Liver (tissue), 9 donors: Measurements from ENCODE around the gene RAB11FIP5. TPM values are rescaled to one million over a fixed set of nuclear protein-coding genes. Genes with fewer than 3 reads are reported as not detected.

ENCODE experiments used
- DNase-seq: peaks from one replicate; pipeline ENCODE4 v3.0.0-alpha.2; 2017; ENCODE audit warnings: low spot score
- H3K27ac ChIP-seq, 2 donors: one replicate each; pipeline ENCODE4 v1.7.0; 2013; ENCODE audit warnings: inconsistent platforms in 2 of 2, low read length in 2 of 2, control low read depth in 1 of 2, low read depth in 1 of 2, mild to moderate bottlenecking in 1 of 2
- H3K27me3 ChIP-seq, 4 donors: one replicate each; pipeline versions ENCODE4 v1.6.1 to v1.7.0; 2013; ENCODE audit warnings: low read length in 3 of 4, inconsistent platforms in 1 of 4, mild to moderate bottlenecking in 1 of 4, moderate library complexity in 1 of 4; ENCODE audit not compliant: control insufficient read depth in 4 of 4, insufficient read depth in 4 of 4
- H3K36me3 ChIP-seq, 4 donors: one replicate each; pipeline versions ENCODE4 v1.6.1 to v1.7.0; 2013; ENCODE audit warnings: low read length in 3 of 4, mild to moderate bottlenecking in 3 of 4, low read depth in 1 of 4, moderate library complexity in 1 of 4; ENCODE audit not compliant: control insufficient read depth in 4 of 4, insufficient read depth in 3 of 4
- H3K4me1 ChIP-seq, 4 donors: one replicate each; pipeline versions ENCODE4 v1.6.1 to v1.7.0; 2013; ENCODE audit warnings: low read length in 3 of 4, mild to moderate bottlenecking in 3 of 4, moderate library complexity in 1 of 4; ENCODE audit not compliant: control insufficient read depth in 4 of 4, insufficient read depth in 4 of 4
- H3K4me3 ChIP-seq, 3 donors: one replicate each; pipeline versions ENCODE4 v1.6.1 to v1.7.0; 2013; ENCODE audit warnings: low read length in 3 of 3, control low read depth in 1 of 3, low read depth in 1 of 3, mild to moderate bottlenecking in 1 of 3
- H3K9ac ChIP-seq, 2 donors: one replicate each; pipeline ENCODE4 v1.7.0; 2013; ENCODE audit warnings: low read length in 2 of 2, mild to moderate bottlenecking in 2 of 2, moderate library complexity in 2 of 2, control low read depth in 1 of 2, low read depth in 1 of 2
- H3K9me3 ChIP-seq, 4 donors: one replicate each; pipeline versions ENCODE4 v1.6.1 to v1.7.0; 2013; ENCODE audit warnings: low read length in 3 of 4; ENCODE audit not compliant: control insufficient read depth in 4 of 4
- EGR1 ChIP-seq, 2 donors: IDR thresholded peaks; 2 replicates each; pipeline ENCODE4 v1.6.1; 2016 to 2018; ENCODE audit warnings: antibody characterized with exemption in 2 of 2, low read depth in 2 of 2
- FOXA1 ChIP-seq: IDR thresholded peaks from 2 replicates; pipeline ENCODE4 v1.6.1; 2016; ENCODE audit warnings: antibody characterized with exemption
- FOXA2 ChIP-seq: IDR thresholded peaks from 2 replicates; pipeline ENCODE4 v1.6.1; 2016; ENCODE audit warnings: antibody characterized with exemption
- GABPA ChIP-seq, 2 donors: IDR thresholded peaks in 1 of 2; conservative IDR thresholded peaks in 1 of 2; 2 replicates each; pipeline ENCODE4 v1.6.1; 2016; ENCODE audit warnings: antibody characterized with exemption in 2 of 2, mild to moderate bottlenecking in 1 of 2, moderate library complexity in 1 of 2
- HNF4A ChIP-seq, 2 donors: conservative IDR thresholded peaks; 2 replicates each; pipeline ENCODE4 v1.6.1; 2016; ENCODE audit warnings: antibody characterized with exemption in 2 of 2, mild to moderate bottlenecking in 2 of 2
- HNF4G ChIP-seq: IDR thresholded peaks from 2 replicates; pipeline ENCODE4 v1.6.1; 2016; ENCODE audit warnings: antibody characterized with exemption
- JUND ChIP-seq, 2 donors: IDR thresholded peaks; 2 replicates each; pipeline ENCODE4 v1.6.1; 2016; ENCODE audit warnings: antibody characterized with exemption in 2 of 2
- NR2F2 ChIP-seq: IDR thresholded peaks from 2 replicates; pipeline ENCODE4 v1.6.1; 2016; ENCODE audit warnings: antibody characterized with exemption
- RAD21 ChIP-seq, 2 donors: IDR thresholded peaks; 2 replicates each; pipeline ENCODE4 v1.6.1; 2016; ENCODE audit warnings: antibody characterized with exemption in 2 of 2, mild to moderate bottlenecking in 2 of 2
- RXRA ChIP-seq, 2 donors: IDR thresholded peaks; 2 replicates each; pipeline ENCODE4 v1.6.1; 2017 to 2018; ENCODE audit warnings: antibody characterized with exemption in 2 of 2, mild to moderate bottlenecking in 1 of 2
- SP1 ChIP-seq: IDR thresholded peaks from 2 replicates; pipeline ENCODE4 v1.6.1; 2018; ENCODE audit warnings: antibody characterized with exemption, mild to moderate bottlenecking
- TAF1 ChIP-seq: conservative IDR thresholded peaks from 2 replicates; pipeline ENCODE4 v1.6.1; 2016; ENCODE audit warnings: antibody characterized with exemption, mild to moderate bottlenecking
- YY1 ChIP-seq: IDR thresholded peaks from 2 replicates; pipeline ENCODE4 v1.6.1; 2016; ENCODE audit warnings: antibody characterized with exemption, mild to moderate bottlenecking
- WGBS: extraction: QIAGEN DNeasy Blood & Tissue Kit; methylation state at CpG from one replicate; pipeline ENCODE4 v1.1.7; 2013; 5-methylcytosine and 5-hydroxymethylcytosine counted together
- polyA plus RNA-seq, 2 donors: library from polyadenylated mRNA; stranded (reverse) in 1 of 2; unstranded in 1 of 2; fragments of 200-250 nt in 1 of 2; fragments of >200 nt in 1 of 2; fragmentation: Nextera tagmentation in 1 of 2; extraction: Ambion mirVana in 1 of 2; gene quantifications; one replicate each; pipeline versions ENCODE4 v1.2.1 to v1.2.3, GENCODE V29; 2013 to 2015
- total RNA-seq, 2 donors: library from RNA; depleted of rRNA; stranded (reverse); fragments of >200 nt; gene quantifications; one replicate each; pipeline ENCODE4 v1.2.3, GENCODE V29; 2014
- TF ChIP-seq, protein P1 (sequence below): fragments of 150-350 bp; IDR thresholded peaks from 2 replicates; pipeline ENCODE4 v1.5.1; 2017; ENCODE audit warnings: improper control_type of control experiment, low read depth, low read length; ENCODE audit not compliant: missing input control
- TF ChIP-seq, protein P2 (sequence below): IDR thresholded peaks from 2 replicates; pipeline ENCODE4 v1.6.1; 2016; ENCODE audit warnings: antibody characterized with exemption, mild to moderate bottlenecking
- TF ChIP-seq, protein P3 (sequence below): IDR thresholded peaks from 2 replicates; pipeline ENCODE4 v1.6.1; 2016; ENCODE audit warnings: antibody characterized with exemption
- TF ChIP-seq, protein P4 (sequence below): IDR thresholded peaks from 2 replicates; pipeline ENCODE4 v1.6.1; 2016; ENCODE audit warnings: antibody characterized with exemption
- TF ChIP-seq, protein P5 (sequence below): IDR thresholded peaks from 2 replicates; pipeline ENCODE4 v1.6.1; 2016; ENCODE audit warnings: antibody characterized with exemption
- donor health status: healthy.
- donor health status: healthy.
- donor health status: healthy.
- donor health status: healthy.
- donor health status: healthy.

RAB11FIP5 gene
- total and polyA plus RNA-seq, 4 donors = 2.8 to 8.1 (median 5.4) TPM

DNA sequence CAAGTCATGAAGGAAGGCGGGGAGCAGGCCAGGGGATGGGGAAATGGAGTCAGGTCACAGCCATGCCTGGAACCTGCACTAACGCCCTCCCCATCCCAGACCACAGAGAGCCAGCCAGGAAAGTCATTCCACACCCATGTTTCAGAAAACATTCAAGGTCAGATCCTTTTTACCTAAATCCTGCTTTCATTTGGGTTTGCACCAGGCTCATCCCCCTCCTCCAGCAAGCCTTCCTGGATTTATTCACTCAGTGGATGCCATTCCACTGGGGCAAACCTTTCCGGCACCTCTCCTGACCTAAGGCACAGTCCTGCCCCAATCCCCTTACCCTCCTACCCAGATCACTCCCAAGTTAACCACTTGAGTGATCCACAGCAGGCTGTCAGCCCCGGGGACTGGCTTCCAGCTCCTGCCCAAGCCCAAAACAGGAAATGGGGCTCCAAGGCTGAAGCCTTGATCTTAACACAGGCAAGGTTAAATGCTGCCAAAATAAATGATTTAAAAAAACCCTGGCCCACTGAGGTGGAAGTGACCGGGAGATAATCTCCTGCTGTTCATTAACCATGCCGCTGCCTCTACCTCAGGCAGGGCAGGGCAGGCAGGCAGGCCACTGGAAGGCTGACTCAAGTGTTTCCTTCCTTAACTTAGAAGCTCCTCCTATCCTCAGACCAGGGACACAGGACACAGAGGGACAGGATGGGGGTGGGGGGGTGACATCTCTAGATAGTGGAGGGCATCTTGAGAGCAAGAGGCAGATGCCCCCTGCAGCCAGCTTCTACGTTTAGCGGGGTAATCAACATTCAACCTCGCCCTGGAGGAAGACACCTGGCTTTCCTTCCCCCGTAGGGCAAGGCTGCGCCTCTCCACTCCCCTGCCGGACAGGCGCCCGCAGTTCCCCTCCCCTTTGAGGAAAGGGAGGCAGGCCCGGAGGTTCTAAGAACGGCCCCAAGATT, 1.4 kb downstream of the RAB11FIP5 start:
- Histone ChIP-seq H3K4me3 (peak overlapping the region in 2 of 3 donors; percentile 56 to 87), H3K9ac (peak overlapping the region in 1 of 2 donors; percentile 47), H3K9me3 (no peaks in the 10 kb centered on the region), H3K27ac (peak overlapping the region; percentile 15 to 64), H3K27me3 (no peaks in the 10 kb centered on the region), H3K36me3 (no peaks in the 10 kb centered on the region), H3K4me1 (peaks cover 2 to 13% (median 11%) of the 10 kb centered on the region in 4 donors)
- DNase-seq = no peak
- WGBS = 61% methylated on average over 16 of the region's 16 CpGs
- peak; percentile 56 for TF ChIP-seq NR2F2
- no peak for TF ChIP-seq RXRA (IDR thresholded peaks at IDR 0.05)

DNA sequence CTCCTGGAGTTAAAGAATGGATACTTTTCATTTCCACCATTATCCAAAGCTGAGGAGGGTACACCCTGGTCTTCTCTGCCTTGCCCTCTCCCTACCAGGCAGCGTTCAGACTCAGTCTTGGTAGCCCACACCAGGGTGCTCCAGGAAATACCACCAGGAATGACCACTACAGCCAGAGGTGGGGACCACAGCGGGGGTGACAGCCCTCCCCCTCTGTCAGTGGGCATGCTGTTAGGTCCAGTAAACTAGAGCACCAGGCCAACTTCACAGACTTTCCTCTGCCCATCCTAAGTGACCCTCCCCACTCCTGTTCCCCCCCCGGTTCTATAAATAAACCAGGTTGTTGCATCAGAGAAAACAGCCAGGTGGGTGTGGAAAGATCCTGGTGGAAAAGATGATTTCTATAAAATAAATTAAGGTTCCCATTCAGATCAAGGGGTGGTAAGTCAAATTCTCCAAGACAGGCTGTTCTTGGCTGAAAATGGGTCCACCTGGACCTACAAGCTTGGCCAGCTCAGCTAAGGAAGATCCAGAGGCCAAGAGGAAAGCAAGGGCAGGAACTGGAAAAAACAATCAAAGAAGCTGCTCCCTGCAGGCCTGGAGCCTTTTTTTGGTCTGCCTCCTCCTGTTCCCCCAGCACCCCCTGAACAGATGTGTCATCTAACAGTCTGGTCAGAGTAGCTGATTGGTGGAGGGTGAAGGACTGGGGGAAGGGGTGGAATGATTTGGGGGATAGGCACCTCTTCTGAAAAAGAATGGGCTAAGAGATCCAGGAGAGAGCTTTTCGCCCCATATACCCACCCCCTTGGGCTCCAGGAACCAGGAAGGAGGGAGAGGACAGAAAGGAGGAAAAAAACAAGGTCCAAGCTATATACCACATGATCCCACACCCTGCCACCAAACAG, 2.3 kb downstream of the RAB11FIP5 start:
- Histone ChIP-seq H3K9ac (no peak overlapping the region), H3K27ac (no peak overlapping the region), H3K36me3 (no peaks in the 10 kb centered on the region), H3K4me1 (peaks cover 2 to 13% (median 11%) of the 10 kb centered on the region in 4 donors), H3K27me3 (no peaks in the 10 kb centered on the region), H3K4me3 (no peak overlapping the region), H3K9me3 (no peaks in the 10 kb centered on the region)
- 91% methylated on average over 4 of the region's 4 CpGs for WGBS
- DNase-seq = no peak
- TF ChIP-seq SP1 (no peak), RXRA (IDR thresholded peaks at IDR 0.05) (no peak), HNF4A (conservative IDR thresholded peaks at IDR 0.05) (no peak), JUND (IDR thresholded peaks at IDR 0.05) (no peak), FOXA2 (no peak), GABPA (IDR thresholded peaks at IDR 0.05 in 1 of 2, conservative IDR thresholded peaks at IDR 0.05 in 1 of 2) (no peak), TAF1 (no peak), NR2F2 (no peak), EGR1 (IDR thresholded peaks at IDR 0.05; ENCODE audit: low read depth in 2 of 2) (no peak), RAD21 (IDR thresholded peaks at IDR 0.05) (no peak), YY1 (no peak), HNF4G (no peak), FOXA1 (no peak)
- TF ChIP-seq, protein P1, sequence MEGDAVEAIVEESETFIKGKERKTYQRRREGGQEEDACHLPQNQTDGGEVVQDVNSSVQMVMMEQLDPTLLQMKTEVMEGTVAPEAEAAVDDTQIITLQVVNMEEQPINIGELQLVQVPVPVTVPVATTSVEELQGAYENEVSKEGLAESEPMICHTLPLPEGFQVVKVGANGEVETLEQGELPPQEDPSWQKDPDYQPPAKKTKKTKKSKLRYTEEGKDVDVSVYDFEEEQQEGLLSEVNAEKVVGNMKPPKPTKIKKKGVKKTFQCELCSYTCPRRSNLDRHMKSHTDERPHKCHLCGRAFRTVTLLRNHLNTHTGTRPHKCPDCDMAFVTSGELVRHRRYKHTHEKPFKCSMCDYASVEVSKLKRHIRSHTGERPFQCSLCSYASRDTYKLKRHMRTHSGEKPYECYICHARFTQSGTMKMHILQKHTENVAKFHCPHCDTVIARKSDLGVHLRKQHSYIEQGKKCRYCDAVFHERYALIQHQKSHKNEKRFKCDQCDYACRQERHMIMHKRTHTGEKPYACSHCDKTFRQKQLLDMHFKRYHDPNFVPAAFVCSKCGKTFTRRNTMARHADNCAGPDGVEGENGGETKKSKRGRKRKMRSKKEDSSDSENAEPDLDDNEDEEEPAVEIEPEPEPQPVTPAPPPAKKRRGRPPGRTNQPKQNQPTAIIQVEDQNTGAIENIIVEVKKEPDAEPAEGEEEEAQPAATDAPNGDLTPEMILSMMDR = no peak
- TF ChIP-seq, protein P2, sequence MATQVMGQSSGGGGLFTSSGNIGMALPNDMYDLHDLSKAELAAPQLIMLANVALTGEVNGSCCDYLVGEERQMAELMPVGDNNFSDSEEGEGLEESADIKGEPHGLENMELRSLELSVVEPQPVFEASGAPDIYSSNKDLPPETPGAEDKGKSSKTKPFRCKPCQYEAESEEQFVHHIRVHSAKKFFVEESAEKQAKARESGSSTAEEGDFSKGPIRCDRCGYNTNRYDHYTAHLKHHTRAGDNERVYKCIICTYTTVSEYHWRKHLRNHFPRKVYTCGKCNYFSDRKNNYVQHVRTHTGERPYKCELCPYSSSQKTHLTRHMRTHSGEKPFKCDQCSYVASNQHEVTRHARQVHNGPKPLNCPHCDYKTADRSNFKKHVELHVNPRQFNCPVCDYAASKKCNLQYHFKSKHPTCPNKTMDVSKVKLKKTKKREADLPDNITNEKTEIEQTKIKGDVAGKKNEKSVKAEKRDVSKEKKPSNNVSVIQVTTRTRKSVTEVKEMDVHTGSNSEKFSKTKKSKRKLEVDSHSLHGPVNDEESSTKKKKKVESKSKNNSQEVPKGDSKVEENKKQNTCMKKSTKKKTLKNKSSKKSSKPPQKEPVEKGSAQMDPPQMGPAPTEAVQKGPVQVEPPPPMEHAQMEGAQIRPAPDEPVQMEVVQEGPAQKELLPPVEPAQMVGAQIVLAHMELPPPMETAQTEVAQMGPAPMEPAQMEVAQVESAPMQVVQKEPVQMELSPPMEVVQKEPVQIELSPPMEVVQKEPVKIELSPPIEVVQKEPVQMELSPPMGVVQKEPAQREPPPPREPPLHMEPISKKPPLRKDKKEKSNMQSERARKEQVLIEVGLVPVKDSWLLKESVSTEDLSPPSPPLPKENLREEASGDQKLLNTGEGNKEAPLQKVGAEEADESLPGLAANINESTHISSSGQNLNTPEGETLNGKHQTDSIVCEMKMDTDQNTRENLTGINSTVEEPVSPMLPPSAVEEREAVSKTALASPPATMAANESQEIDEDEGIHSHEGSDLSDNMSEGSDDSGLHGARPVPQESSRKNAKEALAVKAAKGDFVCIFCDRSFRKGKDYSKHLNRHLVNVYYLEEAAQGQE = no peak
- TF ChIP-seq, protein P3, sequence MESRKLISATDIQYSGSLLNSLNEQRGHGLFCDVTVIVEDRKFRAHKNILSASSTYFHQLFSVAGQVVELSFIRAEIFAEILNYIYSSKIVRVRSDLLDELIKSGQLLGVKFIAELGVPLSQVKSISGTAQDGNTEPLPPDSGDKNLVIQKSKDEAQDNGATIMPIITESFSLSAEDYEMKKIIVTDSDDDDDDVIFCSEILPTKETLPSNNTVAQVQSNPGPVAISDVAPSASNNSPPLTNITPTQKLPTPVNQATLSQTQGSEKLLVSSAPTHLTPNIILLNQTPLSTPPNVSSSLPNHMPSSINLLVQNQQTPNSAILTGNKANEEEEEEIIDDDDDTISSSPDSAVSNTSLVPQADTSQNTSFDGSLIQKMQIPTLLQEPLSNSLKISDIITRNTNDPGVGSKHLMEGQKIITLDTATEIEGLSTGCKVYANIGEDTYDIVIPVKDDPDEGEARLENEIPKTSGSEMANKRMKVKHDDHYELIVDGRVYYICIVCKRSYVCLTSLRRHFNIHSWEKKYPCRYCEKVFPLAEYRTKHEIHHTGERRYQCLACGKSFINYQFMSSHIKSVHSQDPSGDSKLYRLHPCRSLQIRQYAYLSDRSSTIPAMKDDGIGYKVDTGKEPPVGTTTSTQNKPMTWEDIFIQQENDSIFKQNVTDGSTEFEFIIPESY = no peak
- TF ChIP-seq, protein P4, sequence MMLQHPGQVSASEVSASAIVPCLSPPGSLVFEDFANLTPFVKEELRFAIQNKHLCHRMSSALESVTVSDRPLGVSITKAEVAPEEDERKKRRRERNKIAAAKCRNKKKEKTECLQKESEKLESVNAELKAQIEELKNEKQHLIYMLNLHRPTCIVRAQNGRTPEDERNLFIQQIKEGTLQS = no peak
- TF ChIP-seq, protein P5, sequence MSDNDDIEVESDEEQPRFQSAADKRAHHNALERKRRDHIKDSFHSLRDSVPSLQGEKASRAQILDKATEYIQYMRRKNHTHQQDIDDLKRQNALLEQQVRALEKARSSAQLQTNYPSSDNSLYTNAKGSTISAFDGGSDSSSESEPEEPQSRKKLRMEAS = no peak
